ENCODE data around the gene SYT17.

SYT17 gene

GRCh38 chr16:19264123-19264673, 96.2 kb downstream of the SYT17 start:
- no peak for DNase-seq (ENCODE audit: low read depth)
- TF ChIP-seq CTCF (IDR thresholded peaks at IDR 0.05; ENCODE audit: insufficient read depth, low read depth, low read length, missing control alignments), result no peak
- H3K4me3 ChIP-seq (ENCODE audit: low read length), result no peak overlapping the region

DNA sequence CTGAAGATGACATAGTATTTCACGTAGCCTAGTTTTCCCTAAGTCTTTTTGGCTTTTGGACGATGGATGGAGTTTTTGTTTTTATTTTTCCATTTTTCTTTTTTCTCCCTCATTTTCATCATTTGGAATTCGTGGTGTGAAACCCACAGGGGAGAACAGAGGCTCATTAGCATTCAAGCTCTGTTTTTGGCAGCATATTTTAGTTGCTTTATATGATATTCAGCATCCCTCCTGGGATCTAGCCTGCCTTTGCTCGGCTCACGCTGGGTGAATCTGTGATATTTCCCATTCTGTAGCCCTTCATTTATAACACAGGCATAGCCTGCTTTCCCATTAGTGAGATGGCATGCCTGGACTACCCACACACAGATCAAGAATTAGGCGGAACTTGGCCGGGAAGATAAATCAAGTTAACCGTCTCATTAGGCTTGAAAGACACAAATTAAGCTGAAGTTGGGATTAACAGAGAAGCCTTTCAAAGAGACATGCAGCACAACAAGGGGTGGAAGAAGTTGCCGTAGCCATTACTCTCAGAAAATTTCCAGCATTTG, 97.4 kb downstream of the SYT17 start:
- no peak for DNase-seq (ENCODE audit: low read depth)
- no peak for TF ChIP-seq CTCF (IDR thresholded peaks at IDR 0.05; ENCODE audit: insufficient read depth, low read depth, low read length, missing control alignments)
- H3K4me3 ChIP-seq (ENCODE audit: low read length), result no peak overlapping the region

GRCh38 chr16:19266774-19267173, 98.7 kb downstream of the SYT17 start:
- no peak for DNase-seq (ENCODE audit: low read depth)
- no peak for TF ChIP-seq CTCF (IDR thresholded peaks at IDR 0.05; ENCODE audit: insufficient read depth, low read depth, low read length, missing control alignments)
- H3K4me3 ChIP-seq (ENCODE audit: low read length), result no peak overlapping the region

DNA sequence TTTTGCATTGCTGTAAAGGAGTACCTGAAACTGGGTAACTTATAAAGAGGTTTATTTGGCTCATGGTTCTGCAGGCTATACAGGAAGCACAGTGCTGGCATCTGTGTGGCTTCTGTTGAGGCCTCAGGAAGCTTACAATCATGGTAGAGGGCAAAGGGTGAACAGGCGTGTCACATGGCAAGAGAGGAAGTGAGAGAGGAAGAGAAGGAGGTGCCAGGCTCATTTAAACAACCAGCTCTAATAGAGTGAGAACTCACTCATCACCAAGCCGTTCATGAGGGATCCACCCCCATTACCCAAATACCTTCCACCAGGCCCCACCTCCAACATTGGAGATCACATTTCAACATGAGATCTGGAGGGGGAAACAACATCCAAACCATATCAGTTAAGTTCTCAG, 101.1 kb downstream of the SYT17 start:
- no peak overlapping the region for H3K4me3 ChIP-seq (ENCODE audit: low read length)
- no peak for TF ChIP-seq CTCF (IDR thresholded peaks at IDR 0.05; ENCODE audit: insufficient read depth, low read depth, low read length, missing control alignments)
- no peak for DNase-seq (ENCODE audit: low read depth)

GRCh38 chr16:19274165-19274797, 106.2 kb downstream of the SYT17 start:
- no peak for TF ChIP-seq CTCF (IDR thresholded peaks at IDR 0.05; ENCODE audit: insufficient read depth, low read depth, low read length, missing control alignments)
- no peak for DNase-seq (ENCODE audit: low read depth)
- H3K4me3 ChIP-seq (ENCODE audit: low read length), result no peak overlapping the region

DNA sequence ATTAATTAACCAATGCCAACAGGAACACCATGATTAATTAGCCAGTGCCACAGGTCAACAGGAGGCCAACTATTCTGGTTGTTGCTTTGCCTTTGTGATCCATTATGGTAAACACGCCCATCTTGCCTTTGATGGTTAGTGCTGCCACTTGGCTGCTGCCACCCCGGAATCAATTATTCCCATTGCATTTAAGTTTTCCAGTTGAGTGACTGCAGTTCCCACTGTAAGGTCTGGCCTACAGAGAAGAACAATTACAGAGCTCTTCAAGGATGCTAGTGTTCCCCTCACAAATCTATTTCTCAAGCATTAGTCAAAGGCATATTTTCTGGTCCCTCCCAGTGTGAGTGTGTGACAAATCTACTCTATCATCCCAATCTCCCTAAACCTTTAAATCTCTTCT, 110.4 kb downstream of the SYT17 start:
- no peak overlapping the region for H3K4me3 ChIP-seq (ENCODE audit: low read length)
- TF ChIP-seq CTCF (IDR thresholded peaks at IDR 0.05; ENCODE audit: insufficient read depth, low read depth, low read length, missing control alignments), result no peak
- DNase-seq (ENCODE audit: low read depth), result no peak

DNA sequence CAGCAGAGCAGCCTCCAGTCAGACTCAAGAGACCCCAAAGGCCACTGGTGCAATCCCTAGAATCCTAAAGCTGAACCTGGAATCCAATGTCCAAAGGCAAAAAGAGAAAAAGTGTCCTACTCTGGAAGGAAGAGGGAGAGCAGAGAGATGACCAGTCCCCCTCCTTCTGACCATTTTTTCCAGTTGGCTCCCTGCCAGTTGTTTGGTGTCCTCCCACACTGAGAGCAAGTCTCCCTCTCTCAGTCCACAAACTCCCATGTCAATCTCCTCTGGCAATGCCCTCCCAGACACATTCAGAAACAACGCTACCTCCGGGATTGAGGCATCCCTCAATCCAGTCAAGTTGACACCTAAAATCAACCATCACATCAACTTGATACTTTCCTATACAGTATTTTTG, 113.2 kb downstream of the SYT17 start:
- no peak for TF ChIP-seq CTCF (IDR thresholded peaks at IDR 0.05; ENCODE audit: insufficient read depth, low read depth, low read length, missing control alignments)
- no peak for DNase-seq (ENCODE audit: low read depth)
- no peak overlapping the region for H3K4me3 ChIP-seq (ENCODE audit: low read length)

Data from epithelial cell of esophagus (primary cell).